GM19324 (cell line): ENCODE measurements around the gene MAP3K21.

Experiments used
- ATAC-seq: cut with Tn5 transposase; IDR thresholded peaks from one replicate; pipeline ENCODE4 v1.9.1; 2021; ENCODE audit warnings: mild to moderate bottlenecking, moderate library complexity; ENCODE audit not compliant: unreplicated experiment, low FRiP score

Gene MAP3K21

GRCh38 chr1:233323718-233324117 is 3.8 kb upstream of the MAP3K21 start:
- no peak for ATAC-seq

GRCh38 chr1:233326319-233326718 is 1.2 kb upstream of the MAP3K21 start:
- no peak for ATAC-seq

DNA sequence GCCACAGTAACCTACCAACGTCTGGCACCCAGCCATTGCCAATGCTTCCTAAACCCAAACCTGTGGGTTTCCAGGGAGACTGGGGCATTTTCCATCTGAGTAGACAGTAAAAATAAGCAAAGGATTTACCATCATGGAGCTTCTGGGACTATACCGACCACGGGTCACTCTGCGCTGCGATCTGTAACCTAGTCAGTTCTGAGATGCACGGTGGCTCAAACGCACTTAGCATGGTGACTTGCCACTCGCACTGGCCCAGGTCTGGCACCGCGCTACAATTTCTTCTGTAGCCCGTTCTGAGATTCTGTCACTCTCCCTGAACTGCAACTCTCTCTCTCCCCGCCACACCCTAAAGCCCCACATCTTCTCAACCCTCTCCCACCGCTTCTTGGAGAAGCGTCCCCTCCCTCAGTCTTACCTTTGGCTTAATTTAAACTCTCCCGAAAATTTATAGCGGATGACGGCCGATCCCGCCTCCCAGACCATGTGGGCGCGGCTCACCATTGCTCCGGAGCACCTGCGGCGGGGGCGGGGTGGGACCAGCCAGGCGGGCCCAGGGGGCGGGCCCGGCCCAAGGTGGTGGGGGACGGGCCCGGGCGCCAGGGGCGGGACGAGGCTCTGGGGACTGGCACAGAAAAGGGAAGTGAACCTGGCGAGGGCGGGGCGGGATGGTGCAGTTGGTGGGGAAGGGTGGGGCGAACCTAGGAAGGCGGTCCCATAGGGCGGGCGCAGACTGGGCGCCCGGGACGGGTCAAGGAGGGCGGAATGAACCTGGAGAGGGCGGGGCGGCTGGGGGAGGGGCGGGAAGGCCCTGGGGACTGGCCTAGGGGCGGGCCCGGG is 493 bp upstream of the MAP3K21 start:
- ATAC-seq: peak; percentile 94

GRCh38 chr1:233328142-233328921 is 808 bp downstream of the MAP3K21 start:
- peak; percentile 29 for ATAC-seq

- no peak for ATAC-seq
These were observed 4.4 kb downstream of the MAP3K21 start for GRCh38 chr1:233331676-233332519.

GRCh38 chr1:233333086-233333485 is 5.6 kb downstream of the MAP3K21 start:
- no peak for ATAC-seq

GRCh38 chr1:233334092-233334491 is 6.6 kb downstream of the MAP3K21 start:
- ATAC-seq: no peak

GRCh38 chr1:233336554-233337456 is 9.3 kb downstream of the MAP3K21 start:
- no peak for ATAC-seq

GRCh38 chr1:233337505-233337904 is 10.0 kb downstream of the MAP3K21 start:
- no peak for ATAC-seq

DNA sequence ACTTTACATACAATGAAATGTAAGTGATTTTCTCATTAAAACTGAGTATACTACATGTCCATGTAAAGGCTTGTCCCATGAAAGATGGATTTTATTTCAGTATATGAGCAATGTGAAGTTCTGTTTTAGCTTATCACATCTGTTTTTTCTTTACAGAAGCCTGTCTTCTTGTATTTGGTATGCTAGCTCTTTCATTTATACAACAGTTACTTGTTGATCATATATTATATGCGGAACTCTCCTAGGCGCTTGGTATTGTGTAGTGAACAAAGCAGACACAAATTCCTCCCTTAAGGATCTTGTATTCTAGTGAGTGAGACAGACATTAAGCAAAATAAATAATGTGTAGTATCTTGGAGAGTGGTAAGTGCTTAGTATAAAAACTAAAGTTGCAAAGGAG is 10.6 kb downstream of the MAP3K21 start:
- ATAC-seq: no peak

DNA sequence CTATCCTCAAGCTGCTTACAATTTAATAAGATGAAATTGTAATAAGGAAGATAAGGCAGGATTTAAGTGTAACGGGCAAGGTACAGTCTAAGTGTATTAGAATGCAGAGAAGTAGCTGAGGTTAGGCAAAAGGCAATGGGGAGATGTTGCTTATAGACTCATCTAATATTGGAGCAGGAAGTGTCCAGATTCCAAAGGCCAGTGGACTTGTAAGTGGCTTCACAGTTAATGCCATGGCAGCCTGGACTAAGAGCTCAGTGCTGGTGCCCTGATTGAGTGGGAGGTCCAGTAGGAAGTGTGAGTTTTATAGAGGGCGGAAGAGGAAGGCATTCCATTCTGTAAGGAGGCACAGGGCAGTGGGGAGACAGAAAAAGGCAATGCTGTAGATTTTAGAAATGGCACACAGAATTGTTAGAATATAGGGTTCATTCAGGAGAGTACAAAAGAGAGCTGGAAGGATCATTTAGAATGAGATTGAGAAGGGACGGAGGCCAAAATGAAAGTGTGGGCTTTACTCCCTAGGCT is 12.6 kb downstream of the MAP3K21 start:
- ATAC-seq: no peak

GRCh38 chr1:233340966-233341516 is 13.5 kb downstream of the MAP3K21 start:
- no peak for ATAC-seq

DNA sequence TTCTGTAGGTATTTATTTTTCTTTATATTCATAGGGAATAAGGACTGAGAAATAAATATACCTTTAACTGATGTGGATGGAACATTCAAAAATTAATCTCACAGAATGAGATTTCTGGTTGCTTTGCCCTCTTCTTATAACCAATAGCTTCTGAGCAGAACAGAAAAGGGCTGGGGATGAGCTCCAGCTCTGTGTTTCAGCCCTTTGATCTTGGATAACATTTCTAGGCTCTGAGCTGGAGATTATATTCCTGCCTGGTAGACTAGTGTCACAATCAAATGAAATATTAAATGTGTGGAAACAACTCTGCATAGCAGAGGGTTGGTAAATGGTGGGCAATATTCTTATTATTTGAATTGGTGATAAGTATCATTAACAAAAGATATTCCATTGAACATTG is 14.6 kb downstream of the MAP3K21 start:
- no peak for ATAC-seq

GRCh38 chr1:233343262-233343661 is 15.7 kb downstream of the MAP3K21 start:
- no peak for ATAC-seq

GRCh38 chr1:233347338-233347737 is 19.8 kb downstream of the MAP3K21 start:
- ATAC-seq: no peak

GRCh38 chr1:233349137-233349536 is 21.6 kb downstream of the MAP3K21 start:
- ATAC-seq: no peak

- ATAC-seq: no peak
These were observed 27.5 kb downstream of the MAP3K21 start for GRCh38 chr1:233354983-233355382.

DNA sequence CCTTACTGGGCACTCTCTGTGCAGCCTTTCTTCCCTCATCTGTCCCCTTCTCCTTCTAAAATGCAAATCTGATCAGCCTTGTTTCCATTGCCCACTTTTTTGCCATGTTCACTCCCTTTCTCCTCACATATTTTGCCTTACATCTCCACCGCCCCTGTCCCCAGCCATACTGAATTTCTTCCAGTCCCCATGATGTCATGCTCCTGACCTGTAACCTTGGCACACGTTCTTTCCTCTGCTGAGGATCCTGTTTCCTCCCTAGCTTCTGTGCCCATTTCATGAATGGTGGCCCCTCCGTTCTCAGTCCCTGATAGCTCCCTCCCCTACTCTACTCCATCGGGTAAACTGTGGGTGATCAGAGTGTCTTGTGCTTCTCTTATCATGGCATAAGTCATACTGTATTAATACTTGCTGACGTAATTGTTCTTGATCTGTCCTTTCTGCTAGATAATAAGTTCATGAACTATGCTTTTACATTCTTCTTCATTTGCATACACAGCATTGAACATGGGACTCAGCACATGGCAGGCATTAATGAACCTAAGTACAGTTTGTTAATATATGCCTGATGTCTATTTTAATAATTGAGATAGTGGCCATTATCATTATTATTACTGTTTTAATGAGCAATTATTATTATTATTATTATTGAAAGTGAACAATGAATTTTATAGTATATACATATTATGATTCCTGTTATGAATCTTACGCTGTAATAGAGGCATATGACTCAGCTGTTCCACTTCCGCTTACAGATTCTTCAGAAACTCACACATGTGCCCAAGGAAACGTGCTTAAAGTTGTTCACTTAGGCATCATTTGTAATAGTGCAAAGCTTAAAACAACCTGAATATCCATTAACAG is 28.5 kb downstream of the MAP3K21 start:
- ATAC-seq: peak; percentile 45

GRCh38 chr1:233356705-233356987 is 29.1 kb downstream of the MAP3K21 start:
- peak; percentile 16 for ATAC-seq
